ENCODE measurements around the gene CBFB. TPM values are rescaled to one million over a fixed set of nuclear protein-coding genes. Genes with fewer than 3 reads are reported as not detected.

CBFB gene
- total RNA-seq, 2 experiments from 2014 or later = 58.8 to 59.6 TPM

- no peaks in the 10 kb centered on the region for H3K9me3 Mint-ChIP-seq
- peak overlapping the region; percentile 15 for H3K4me3 Mint-ChIP-seq
- ChIA-PET POLR2A (interaction anchor here (1.3 to 2.8 kb wide), 2 partner anchors 13 to 128 kb away, joined by 9 to 11 read pairs; no protein-coding TSS in a partner anchor), CTCF (interaction anchor here (1.3 to 3.4 kb wide), 2 partner anchors 8 to 129 kb away, joined by 3 to 18 read pairs; no protein-coding TSS in a partner anchor)
- H3K27me3 ChIP-seq (ENCODE audit: control insufficient read depth in 1 of 2, insufficient read depth in 2 of 2, low read length in 2 of 2) = no peaks in the 10 kb centered on the region
- H3K27ac Mint-ChIP-seq = peak overlapping the region; percentile 20
- ATAC-seq (ENCODE audit: poor library complexity) (no peak), DNase-seq (no peak)
- H3K36me3 Mint-ChIP-seq (ENCODE audit: low read depth) = peaks cover 9% of the 10 kb centered on the region
- peaks cover 24% of the 10 kb centered on the region for H3K4me1 Mint-ChIP-seq (ENCODE audit: low read depth)
- intact Hi-C loops (cut with DNase I, micrococcal nuclease) = no loop called here
- H3K27ac ChIP-seq (ENCODE audit: low read depth in 1 of 2, low read length in 2 of 2) = no peak overlapping the region
- peaks cover 32% of the 10 kb centered on the region for H3K4me1 ChIP-seq (ENCODE audit: insufficient read depth, low read length)
- H3K4me3 ChIP-seq (ENCODE audit: low read length) = no peak overlapping the region
- no peaks in the 10 kb centered on the region for H3K27me3 Mint-ChIP-seq
- TF ChIP-seq, protein P1, sequence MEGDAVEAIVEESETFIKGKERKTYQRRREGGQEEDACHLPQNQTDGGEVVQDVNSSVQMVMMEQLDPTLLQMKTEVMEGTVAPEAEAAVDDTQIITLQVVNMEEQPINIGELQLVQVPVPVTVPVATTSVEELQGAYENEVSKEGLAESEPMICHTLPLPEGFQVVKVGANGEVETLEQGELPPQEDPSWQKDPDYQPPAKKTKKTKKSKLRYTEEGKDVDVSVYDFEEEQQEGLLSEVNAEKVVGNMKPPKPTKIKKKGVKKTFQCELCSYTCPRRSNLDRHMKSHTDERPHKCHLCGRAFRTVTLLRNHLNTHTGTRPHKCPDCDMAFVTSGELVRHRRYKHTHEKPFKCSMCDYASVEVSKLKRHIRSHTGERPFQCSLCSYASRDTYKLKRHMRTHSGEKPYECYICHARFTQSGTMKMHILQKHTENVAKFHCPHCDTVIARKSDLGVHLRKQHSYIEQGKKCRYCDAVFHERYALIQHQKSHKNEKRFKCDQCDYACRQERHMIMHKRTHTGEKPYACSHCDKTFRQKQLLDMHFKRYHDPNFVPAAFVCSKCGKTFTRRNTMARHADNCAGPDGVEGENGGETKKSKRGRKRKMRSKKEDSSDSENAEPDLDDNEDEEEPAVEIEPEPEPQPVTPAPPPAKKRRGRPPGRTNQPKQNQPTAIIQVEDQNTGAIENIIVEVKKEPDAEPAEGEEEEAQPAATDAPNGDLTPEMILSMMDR (IDR thresholded peaks at IDR 0.05) = no peak
- H3K36me3 ChIP-seq (ENCODE audit: insufficient read depth, low read length) = peaks cover 3% of the 10 kb centered on the region
- no peaks in the 10 kb centered on the region for H3K9me3 ChIP-seq (ENCODE audit: control insufficient read depth in 1 of 2, insufficient read depth in 1 of 2, low read length in 2 of 2)
Measured at GRCh38 chr16:67026570-67026969, 2.4 kb upstream of the CBFB start.

GRCh38 chr16:67027046-67027445, 1.9 kb upstream of the CBFB start:
- Histone ChIP-seq H3K4me3 (ENCODE audit: low read length) (no peak overlapping the region), H3K27me3 (ENCODE audit: control insufficient read depth in 1 of 2, insufficient read depth in 2 of 2, low read length in 2 of 2) (no peaks in the 10 kb centered on the region), H3K4me1 (ENCODE audit: insufficient read depth, low read length) (peaks cover 37% of the 10 kb centered on the region), H3K36me3 (ENCODE audit: insufficient read depth, low read length) (peaks cover 3% of the 10 kb centered on the region), H3K27ac (ENCODE audit: low read depth in 1 of 2, low read length in 2 of 2) (no peak overlapping the region), H3K9me3 (ENCODE audit: control insufficient read depth in 1 of 2, insufficient read depth in 1 of 2, low read length in 2 of 2) (no peaks in the 10 kb centered on the region)
- Mint-ChIP-seq H3K4me1 (ENCODE audit: low read depth) (peaks cover 28% of the 10 kb centered on the region), H3K9me3 (no peaks in the 10 kb centered on the region), H3K27ac (peak overlapping the region; percentile 67), H3K36me3 (ENCODE audit: low read depth) (peaks cover 14% of the 10 kb centered on the region), H3K4me3 (peak overlapping the region; percentile 69), H3K27me3 (no peaks in the 10 kb centered on the region)
- intact Hi-C loops (cut with DNase I, micrococcal nuclease) = no loop called here
- TF ChIP-seq, protein P1 (IDR thresholded peaks at IDR 0.05) = no peak
- ChIA-PET CTCF (interaction anchor here (1.3 to 3.4 kb wide), 3 partner anchors 9 to 128 kb away, joined by 3 to 18 read pairs (median 13); no protein-coding TSS in a partner anchor), POLR2A (interaction anchor here (1.3 to 4.3 kb wide), 4 partner anchors 9 to 147 kb away, joined by 4 to 32 read pairs (median 10); partner anchors contain the start of gene PDP2)
- ATAC-seq (ENCODE audit: poor library complexity) = no peak
- DNase-seq = no peak

- H3K27me3 Mint-ChIP-seq = no peaks in the 10 kb centered on the region
- Histone ChIP-seq H3K4me1 (ENCODE audit: insufficient read depth, low read length) (peaks cover 44% of the 10 kb centered on the region), H3K4me3 (ENCODE audit: low read length) (peak overlapping the region; percentile 55), H3K36me3 (ENCODE audit: insufficient read depth, low read length) (peaks cover 3% of the 10 kb centered on the region), H3K9me3 (ENCODE audit: control insufficient read depth in 1 of 2, insufficient read depth in 1 of 2, low read length in 2 of 2) (no peaks in the 10 kb centered on the region), H3K27ac (ENCODE audit: low read depth in 1 of 2, low read length in 2 of 2) (peak overlapping the region; percentile 81 to 93), H3K27me3 (ENCODE audit: control insufficient read depth in 1 of 2, insufficient read depth in 2 of 2, low read length in 2 of 2) (no peaks in the 10 kb centered on the region)
- intact Hi-C loops (cut with DNase I, micrococcal nuclease) = loop anchor here in 1 of 2 experiments (2.0 kb wide), 2 partner anchors 133 to 199 kb away; partner anchors contain the start of gene TMEM208
- H3K27ac Mint-ChIP-seq = peak overlapping the region; percentile 95
- H3K36me3 Mint-ChIP-seq (ENCODE audit: low read depth) = peaks cover 25% of the 10 kb centered on the region
- ATAC-seq (ENCODE audit: poor library complexity) (no peak), DNase-seq (no peak)
- H3K9me3 Mint-ChIP-seq = no peaks in the 10 kb centered on the region
- TF ChIP-seq, protein P1 (IDR thresholded peaks at IDR 0.05) = no peak
- POLR2A ChIA-PET = interaction anchor here (0.6 to 4.3 kb wide), 17 partner anchors 10 to 632 kb away, joined by 3 to 34 read pairs (median 5); partner anchors contain the start of genes ACD, B3GNT9, FBXL8 and NAE1
- CTCF ChIA-PET = interaction anchor here (0.7 to 3.5 kb wide), 7 partner anchors 10 to 165 kb away, joined by 3 to 18 read pairs (median 5); partner anchors contain the start of gene PHAF1
- peak overlapping the region; percentile 91 for H3K4me3 Mint-ChIP-seq
- H3K4me1 Mint-ChIP-seq (ENCODE audit: low read depth) = peaks cover 40% of the 10 kb centered on the region
Measured at GRCh38 chr16:67028167-67028695, 718 bp upstream of the CBFB start.

All from CD4-positive, alpha-beta T cell (primary cell).